CMK (cell line): ENCODE measurements around the gene FBLN2.
A peak's percentile ranks its signal among the peaks of the same experiment; 100 is the strongest.

Experiments used
- DNase-seq: peaks from one replicate; pipeline ENCODE4 v3.0.0-alpha.2; 2010; ENCODE audit warnings: low read depth

The FBLN2 gene

DNA sequence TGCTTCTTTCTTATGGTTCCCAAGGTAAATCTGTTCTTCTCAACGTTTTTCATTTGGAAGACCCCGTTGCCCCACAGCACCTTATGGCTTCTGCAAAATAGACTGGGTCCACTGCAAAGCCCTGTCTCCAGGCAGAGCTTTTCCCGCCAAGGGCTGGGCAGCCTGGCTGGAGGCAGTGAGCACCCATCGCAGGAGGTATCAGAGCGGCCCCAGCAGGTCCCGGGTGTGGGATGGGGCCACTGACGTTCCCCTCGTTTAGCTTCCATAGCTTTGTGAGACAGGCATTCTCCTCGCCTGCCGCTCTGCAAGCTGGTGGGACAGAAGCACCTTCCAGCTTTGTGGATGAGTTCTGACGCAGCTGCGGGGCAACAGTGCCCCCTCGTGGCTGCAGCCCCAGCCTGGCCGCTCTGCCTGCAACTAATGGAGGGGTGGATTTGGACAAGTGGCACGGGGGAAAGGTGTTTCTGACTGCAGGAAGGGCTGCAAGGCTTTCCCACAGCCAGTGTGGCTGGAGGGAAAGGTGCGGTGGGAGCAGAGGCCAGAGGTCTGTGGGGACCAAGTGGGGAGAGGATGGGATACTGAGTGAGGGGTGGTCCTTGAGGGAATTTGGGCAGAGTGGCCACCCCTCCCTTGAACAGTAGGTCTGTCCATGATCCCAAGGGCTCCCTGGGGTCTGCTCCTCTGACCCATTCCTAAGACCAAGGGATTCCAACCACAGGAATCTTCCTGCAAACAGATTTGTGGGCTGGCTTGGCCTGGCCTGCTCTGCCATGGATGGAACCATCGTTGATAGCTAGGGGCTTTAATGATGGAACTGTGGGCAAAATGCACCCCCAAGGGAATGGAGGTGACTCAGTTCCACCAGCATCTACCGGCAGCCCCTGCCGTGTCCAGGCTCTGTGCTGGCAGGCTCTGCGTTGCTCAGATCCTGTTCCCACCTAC, 99.4 kb downstream of the FBLN2 start:
- peak; percentile 68 for DNase-seq

DNA sequence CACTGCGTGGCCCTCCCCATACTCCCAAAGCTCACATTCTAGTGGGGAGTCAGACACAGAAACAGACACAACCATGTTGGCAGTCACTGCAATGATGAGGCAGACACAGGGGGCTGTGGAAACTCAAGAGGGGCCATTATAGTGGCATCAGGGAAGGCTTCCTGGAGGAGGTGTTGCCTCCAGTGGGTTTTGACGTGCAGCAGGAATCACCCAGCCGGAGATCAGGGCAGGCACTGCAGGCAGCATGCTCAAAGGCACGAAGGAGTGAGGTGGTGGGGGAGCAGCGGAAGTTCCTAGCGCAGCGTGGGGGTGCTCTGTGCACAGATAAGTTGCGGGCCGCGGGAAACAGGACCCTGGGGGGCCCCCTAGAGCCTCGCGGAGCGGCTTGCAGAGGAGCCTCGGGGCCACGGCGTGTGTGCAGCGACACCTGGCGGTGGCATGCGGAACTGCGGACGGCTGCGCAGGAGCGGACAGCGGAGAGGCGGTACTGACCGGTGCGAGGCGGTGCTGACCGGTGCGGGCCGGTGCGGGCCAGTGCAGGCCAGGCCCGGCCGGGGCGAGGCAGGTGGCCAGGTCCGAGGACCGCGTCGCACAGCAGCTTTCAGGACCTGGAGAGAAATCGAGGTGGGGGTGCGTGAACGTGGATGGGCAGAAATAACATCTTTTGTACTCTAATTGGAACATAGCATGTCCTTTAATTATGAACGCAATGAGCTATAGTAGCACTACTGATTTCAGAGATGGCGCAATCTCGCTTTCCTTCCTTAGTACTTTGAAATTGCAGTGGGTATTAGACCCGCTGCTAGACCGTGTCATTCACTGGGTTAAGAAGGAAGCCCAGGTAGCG, 101.5 kb downstream of the FBLN2 start:
- peak; percentile 94 for DNase-seq

DNA sequence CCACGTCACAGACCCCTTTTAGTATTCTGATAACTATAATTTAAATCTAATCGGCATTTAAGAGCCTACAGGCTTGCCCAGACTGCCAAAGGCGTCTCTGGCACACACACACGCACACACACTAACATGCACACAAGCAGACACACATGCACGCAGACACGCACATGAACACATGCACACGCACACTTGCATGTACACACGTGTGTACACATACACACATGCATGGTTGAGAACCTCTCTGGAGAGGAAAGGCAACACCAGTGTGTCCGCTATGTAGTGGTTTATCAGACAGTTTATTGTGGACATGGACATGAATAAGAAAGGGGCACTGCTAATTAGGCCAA, 102.1 kb downstream of the FBLN2 start:
- DNase-seq = no peak

DNA sequence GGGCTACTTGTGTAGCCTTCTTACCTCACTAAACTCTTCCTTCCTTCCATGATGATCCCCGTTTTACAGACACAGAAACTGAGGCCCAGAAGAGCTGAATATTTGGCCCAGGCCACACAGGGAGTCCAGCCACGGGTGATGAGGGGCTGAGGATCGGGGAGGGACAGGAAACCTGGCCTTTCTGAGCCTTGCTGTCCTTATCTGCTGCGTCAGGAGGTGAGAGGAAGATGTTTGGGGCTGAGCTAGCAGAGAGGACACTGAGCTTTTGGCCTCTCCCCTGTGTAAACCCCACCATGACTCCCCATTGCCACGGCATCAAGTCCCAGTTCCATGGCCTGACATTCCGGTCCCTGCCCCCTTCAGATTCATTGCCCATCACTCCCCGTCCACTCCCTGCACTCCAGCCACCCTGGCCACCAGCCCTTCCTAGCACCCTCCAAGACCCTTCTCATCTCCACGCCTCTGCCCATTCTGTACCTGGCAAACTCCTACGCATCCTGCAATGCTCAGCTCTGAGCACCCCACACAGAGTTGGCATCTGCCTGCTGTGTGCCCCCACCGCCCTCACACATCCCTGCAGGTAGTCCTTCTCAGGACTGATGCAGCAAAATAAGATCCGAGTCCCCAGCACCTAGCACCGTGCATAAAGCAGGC, 103.0 kb downstream of the FBLN2 start:
- no peak for DNase-seq

DNA sequence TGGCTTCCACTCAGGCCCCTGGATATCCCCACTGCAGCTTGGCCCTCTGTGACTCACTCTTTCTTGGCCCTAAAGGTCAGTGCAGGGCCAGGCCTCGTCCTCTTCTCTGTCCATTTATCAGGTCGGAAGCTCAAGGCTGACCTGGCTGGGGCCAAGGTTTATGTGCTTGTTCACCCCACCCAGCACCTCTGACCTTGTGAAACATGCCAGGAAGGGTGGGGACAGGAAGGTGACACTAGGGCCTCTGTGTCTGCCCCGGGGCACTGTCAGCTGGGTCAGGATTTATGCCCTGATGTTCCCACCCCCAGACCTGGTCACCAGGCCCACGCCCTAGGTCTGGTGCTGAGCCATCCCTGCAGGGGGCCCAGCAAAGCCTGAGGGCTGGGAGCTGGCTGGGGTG, 103.8 kb downstream of the FBLN2 start:
- no peak for DNase-seq

DNA sequence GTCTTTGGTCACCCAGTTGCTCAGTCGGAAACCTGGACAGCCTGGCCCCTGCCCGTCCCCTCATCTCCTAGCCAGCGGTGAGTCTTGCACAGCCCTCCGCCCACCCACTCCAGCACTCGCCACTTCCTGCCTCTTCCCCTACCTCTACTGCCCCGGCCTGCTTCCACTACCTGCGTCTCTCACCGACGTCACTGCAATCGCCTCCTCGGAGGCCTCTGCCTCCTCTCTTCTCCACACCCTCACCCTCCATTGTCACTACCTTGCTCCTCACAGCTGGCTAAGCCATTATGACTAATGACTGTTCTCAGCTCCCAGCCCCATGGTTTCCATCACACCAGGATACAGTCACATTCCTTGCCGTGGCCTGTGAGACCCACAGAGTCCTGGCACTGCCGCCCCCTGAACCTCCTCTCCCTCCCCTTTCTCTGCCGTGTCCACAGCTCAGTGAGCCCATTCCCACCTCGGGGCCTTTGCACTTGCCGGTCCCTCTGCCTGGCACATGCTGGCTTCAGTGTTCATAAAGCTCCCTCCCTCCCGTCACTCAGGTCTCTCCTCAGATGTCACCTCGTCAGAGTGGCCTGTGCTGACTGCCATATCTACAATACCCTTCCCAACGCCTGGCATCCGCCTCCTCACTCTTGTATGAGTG, 104.8 kb downstream of the FBLN2 start:
- no peak for DNase-seq

DNA sequence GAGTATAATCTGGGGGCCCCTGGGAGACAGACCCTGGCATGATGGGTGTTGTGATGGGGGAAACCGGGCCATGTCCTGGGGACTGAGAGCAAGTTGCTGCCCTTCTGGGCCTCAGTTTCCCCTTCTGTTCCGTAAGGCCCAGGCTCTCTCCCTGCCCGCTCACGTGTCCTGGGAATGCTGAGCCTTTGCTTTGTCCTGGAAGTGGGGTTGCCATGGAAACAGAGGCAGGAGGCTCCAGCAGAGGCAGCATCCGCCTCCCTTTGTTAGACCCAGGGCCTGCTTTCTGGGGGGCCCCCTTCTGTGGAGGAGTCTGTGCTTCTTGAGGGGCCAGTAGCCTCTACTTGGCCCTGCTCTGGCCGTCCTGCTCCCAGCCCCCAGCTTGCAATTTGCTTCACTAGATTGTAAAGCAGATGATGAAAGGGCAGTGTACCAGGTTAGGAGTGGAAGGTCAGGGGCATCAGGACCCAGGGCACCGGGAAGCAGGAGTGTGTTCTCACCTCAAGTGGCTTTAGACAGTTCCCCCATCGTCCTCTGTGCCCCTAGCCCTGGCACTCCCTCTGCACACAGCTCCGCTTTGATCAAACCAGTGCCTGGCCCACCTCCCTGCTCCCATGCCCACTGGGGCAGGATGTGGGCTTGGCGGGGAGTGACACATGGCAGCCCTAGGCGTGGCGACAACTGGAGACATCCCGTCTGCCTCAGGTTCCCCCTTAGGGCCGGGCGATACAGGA, 105.6 kb downstream of the FBLN2 start:
- DNase-seq = no peak

DNA sequence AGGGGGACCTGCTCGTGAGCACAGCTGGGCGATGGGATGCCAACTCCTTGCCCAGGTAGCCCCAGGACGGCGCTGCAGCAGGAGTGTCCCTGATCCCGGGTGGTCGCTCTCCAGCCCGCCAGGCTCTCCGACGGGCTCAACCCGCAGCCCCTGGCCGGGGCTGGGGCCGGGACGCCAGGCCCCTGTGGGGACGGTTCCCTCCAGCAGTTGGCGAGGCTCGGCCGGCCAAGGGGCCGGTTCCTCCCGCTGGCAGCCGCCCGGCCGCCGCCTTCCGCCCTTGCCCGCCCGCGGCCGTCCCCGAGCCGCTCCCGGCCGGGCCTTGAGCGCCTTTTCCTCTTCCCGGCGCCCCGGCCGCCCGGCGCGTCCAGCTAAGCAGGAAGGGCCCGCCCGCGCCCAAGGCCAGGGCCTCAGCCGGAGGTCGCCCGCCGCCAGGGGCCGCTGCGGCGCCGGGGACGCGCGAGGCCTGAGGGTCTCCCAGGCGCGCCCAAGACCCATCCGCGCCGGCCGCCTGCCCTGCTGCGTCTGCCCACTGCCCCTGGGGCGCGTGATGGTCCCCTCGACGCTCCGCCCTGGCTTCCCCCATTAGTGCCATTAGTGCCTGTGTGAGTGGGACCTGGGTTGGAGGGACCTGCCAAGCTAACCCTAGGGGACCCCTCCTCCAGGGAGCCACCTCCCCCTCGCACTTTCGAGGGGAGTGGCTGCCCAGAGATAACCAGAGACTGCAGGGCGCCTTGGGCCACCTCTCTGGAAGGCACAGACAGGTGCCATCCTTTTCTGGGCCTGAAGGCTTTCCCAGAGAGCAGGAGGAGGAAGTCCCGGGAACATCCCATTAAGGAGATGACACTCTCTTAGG, 106.4 kb downstream of the FBLN2 start:
- DNase-seq = no peak

DNA sequence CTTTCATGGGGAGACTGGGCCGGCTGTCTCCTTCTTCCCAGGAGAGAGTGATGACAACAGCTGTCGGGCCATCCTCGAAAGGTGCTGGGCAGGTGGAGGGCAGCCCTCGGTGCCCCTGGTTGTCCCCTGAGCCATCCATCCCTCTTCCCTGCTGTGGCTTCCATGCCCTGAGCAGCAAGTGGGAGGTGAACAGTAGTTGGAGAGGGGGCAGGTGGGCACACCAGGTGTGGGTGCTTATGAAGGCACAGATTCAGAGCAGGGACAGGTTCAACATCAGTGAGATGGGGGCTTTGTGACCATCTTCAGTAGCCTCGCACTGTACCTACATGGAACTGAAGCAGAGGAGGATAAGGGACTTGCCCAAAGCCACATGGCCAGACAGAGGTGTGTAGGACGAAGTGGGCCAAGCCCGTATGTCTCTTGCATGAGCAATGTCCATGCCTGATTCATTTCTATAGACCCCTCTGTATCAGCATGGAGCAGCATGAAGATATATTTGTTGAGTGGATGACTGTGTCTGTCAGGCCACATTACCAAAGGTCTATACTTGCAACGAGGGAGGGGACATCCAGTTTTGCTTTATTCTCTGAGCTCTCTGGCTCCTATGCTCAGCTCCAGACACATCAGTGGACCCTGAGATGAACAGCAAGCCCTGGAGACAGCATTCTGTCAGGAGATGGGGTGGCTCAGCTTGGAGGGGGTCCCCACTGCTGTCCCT, 107.8 kb downstream of the FBLN2 start:
- DNase-seq = no peak

DNA sequence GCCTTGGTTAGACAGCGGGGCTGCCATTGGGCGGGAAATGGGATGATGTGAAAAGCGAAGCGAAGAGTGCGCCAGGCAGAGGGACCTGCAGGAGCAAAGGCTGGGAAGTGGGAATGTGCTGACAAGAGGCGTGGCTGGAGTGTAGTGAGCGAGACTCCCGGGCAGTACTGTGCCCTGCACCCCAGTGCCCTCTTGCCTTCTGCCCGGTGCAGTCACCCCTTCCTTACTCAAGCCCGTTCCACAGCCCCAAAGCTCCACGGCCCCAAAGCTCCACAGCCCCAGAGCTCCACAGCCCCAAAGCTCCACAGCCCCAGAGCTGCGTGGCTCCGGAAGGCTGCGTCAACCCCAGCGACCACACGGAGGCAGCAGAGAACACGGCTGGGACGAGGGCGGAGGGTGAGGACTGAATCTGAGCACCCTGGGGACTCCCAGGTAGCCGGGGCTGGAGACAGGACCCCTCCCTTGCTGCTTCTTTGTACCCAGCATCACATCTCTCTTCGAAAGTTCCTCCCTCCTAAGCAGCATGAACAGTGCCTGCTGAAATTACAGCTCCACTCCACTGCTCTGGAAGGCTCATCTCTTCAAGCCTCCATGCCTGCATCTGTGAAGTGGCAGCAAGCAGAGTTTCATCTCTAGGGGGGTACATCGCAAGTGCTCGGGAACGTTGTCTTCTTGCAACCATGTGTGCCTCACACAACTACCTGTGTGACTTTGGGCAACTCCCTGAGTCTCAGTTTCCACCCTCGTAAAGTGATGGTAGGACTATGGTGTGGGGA, 108.9 kb downstream of the FBLN2 start:
- no peak for DNase-seq

DNA sequence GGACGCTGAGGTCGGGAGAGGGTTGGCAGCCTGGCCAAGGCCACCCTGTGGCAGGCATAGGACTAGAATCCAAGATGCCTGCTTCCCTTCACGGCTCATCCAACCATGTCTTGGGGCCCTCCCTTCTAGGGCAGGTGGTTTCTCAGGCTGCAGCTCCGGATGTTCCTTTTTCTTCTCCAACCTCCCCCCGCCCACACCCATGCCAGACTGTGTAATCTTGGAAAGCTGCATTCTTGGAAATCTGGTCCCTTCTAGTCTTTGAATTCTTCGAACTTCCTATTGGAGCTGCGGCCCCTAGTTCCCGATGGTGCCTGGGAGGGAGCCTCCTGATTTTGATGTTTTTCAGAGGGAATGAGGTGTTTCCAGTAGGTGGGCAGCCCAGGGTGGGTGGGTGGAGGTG, 109.8 kb downstream of the FBLN2 start:
- no peak for DNase-seq

DNA sequence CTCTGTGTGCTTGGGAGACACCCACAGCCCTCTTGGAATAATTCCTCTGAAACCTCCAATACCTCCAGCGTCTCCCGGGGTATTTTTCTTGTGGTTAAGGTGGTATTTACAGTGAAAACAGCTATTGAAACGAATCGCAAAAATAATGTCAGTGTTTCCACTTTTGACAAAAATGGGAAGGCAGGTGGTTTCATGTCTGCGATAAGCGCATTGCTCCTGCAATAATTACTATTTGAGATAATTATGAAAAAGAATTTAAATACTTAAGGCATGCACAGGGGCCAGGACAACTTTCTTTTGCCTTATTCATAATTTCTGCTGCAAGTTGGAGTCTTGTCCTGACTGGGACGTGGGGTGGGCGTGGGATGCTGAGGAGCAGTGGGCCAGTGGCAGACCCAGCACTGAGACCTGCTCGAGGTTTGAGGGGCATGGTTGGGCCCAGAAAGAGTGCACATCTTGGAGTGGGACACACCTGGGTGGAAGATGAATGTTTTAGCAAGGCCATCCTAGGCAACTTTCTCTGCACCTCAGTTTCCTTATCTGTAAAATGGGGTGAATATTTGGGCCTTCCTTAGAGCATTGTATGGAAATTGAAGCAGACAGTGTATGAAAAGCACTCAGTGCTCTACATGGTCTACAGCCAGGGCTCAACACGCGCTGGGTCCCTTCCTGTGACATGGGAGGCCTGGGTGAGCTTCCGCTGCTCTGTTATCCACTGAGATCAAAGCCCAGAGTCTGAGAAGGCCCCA, 110.5 kb downstream of the FBLN2 start:
- no peak for DNase-seq

DNA sequence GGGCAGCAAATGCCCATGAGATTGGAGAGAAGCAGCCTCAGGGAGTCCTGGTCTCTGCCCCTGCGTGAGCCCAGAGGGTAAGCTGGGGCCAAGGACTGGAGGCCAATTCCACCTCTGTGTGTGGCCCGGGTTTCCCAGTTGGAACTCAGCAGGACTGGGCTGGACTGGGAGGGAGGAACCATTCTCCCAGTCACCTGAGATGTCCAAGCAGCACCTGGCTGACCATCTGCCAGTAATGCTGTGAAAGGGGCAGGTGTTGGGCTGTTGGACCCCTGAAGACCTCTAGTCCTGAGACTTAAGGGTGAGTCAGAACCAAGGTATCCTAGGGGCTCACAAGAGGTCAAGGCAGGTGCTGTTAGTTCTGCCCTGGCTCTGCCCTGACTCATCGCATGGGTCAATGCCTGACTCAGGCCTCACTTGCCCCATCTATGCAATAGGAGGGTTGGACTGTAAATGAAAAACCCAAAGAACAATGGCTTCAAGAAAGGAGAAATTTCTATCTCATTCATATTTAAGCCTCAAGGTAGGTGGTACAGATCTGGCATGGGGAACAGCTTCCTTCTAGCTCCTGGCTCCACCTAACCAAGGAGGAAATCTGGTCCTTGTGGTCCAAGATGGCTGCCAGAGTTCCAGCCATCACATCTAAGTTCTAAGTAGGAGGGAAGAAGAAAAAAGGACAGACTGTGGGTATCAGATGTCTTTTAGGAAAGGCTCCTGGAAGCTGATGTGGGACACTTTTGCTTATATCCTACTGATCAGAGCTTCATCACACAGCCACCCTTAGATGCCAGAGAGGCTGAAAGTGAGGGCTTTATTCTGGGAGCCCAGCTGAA, 111.3 kb downstream of the FBLN2 start:
- DNase-seq = no peak

DNA sequence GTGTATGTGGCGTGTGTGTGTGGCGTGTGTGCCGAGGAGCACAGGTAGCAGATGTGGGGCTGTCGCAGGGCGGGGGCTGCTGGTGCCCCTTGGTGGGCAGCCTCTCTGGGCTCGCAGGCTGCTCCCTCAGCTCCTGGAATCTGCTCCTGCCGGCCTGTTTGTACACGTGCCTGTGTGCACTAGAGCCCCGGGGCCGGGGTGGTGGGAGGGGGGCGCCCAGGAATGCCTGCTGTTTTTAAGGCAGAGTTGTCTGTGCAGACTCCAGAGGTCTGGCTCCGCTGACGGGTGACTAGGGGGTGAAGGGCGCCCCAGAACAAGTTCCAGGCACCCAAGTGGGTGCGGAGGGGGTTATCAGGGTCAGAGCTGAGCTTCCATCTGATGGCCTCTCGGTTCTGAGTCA, 112.2 kb downstream of the FBLN2 start:
- DNase-seq = no peak

DNA sequence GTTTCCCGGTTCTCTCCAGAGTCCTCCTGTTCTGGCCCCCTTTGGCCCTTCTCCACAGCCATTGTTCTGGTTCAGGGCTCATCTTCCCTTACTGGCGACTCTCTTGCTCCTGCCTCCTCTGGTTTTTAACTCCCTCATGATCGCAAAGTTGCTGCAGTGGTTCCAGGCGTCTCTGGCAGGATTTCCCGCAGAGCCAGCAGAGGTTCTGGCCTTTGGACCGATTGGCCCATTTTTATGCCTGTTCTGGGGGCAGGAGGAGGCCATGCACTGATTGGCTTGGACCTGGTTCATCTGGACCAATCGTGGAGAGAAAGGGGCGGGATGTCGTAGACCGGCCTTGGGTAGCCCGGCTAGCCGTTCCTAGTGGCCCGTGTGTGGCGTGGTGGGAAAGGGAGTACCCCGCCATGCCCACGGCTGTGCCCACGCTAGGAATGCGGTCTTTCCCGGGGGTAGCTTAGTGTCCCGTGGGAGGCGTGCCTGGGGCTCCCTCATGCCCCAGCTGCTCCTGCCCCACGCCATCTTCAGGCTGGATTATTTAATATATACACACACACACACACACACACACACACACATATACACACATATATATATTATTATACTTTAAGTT, 113.4 kb downstream of the FBLN2 start:
- DNase-seq = no peak

DNA sequence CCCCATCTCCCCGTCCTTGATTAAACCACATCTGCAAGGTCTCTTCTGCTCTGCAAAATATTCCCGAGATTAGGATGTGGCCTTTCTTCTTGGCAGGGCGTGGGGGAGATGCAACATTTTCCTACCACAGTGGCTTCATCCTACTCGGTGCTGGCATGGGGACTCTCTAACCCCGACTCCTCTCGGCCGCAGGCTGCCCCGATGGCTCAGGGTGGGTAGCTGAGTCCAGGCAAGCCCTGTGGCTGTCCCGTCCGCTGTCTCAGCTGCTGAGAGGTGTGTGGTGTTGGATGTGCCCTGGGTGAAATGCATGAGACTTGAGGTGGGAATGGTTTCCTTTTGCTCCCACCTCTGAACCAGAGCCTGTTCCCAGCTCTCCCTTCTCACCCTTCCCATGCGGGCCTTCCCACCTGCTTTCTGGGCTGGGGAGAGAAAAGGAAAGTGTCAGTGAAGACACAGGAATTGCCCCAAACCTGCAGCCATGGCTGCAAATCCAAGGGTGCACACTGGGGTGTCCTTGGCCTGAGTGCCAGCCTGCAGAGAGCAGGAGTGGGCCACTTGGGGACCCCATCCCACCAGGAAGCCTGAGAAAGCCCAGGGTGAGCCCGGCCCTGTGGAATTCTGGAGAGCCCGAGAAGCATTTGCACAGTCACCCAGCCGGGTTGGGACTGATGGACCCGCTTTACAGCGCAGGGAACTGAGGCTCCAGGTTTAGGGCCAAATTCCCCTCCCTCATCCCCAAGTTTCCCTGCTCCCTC, 115.0 kb downstream of the FBLN2 start:
- no peak for DNase-seq
